Smooth muscle cell (in vitro differentiated cells): ENCODE data around the gene PRKCB. TPM values are rescaled to one million over a fixed set of nuclear protein-coding genes. Genes with fewer than 3 reads are reported as not detected.

Experiments used
- DNase-seq: peaks from one replicate; lab custom pipeline; 2025; ENCODE audit not compliant: unreplicated experiment; lab: John Stamatoyannopoulos, UW
- H2AFZ ChIP-seq: fragments of 200-600 bp; sonication (generic); 2 replicates; pipeline ENCODE4 v1.6.0; 2016; ENCODE audit warnings: antibody characterized with exemption, low read depth, mild to moderate bottlenecking
- H3F3A ChIP-seq: fragments of 200-600 bp; sonication (generic); 2 replicates; pipeline ENCODE4 v1.6.0; 2017; ENCODE audit warnings: antibody characterized with exemption, low read depth
- H3K27ac ChIP-seq: fragments of 200-600 bp; sonication (generic); 2 replicates; pipeline ENCODE4 v1.5.1; 2016; ENCODE audit warnings: low read depth, mild to moderate bottlenecking
- H3K27me3 ChIP-seq: fragments of 200-600 bp; sonication (generic); 2 replicates; pipeline ENCODE4 v1.6.1; 2016; ENCODE audit warnings: low read depth, mild to moderate bottlenecking
- H3K36me3 ChIP-seq: fragments of 200-600 bp; sonication (generic); 2 replicates; pipeline ENCODE4 v1.5.1; 2016; ENCODE audit warnings: low read depth
- H3K4me1 ChIP-seq: fragments of 200-600 bp; sonication (generic); 2 replicates; pipeline ENCODE4 v1.5.1; 2016; ENCODE audit warnings: low read depth
- H3K4me2 ChIP-seq: fragments of 200-600 bp; sonication (generic); 2 replicates; pipeline ENCODE4 v1.6.0; 2016; ENCODE audit warnings: mild to moderate bottlenecking
- H3K4me3 ChIP-seq: fragments of 200-600 bp; sonication (generic); 2 replicates; pipeline ENCODE4 v1.5.1; 2016; ENCODE audit warnings: mild to moderate bottlenecking
- H3K79me2 ChIP-seq: fragments of 200-600 bp; sonication (generic); 2 replicates; pipeline ENCODE4 v1.6.0; 2016; ENCODE audit warnings: low read depth, mild to moderate bottlenecking
- H3K9ac ChIP-seq: fragments of 200-600 bp; sonication (generic); 2 replicates; pipeline ENCODE4 v1.6.0; 2016; ENCODE audit warnings: low read depth
- H3K9me3 ChIP-seq: fragments of 200-600 bp; sonication (generic); replicated peaks from 2 replicates; pipeline ENCODE4 v1.5.1; 2016; ENCODE audit warnings: low read depth
- H4K20me1 ChIP-seq: fragments of 200-600 bp; sonication (generic); 2 replicates; pipeline ENCODE4 v1.6.0; 2016; ENCODE audit warnings: low read depth
- WGBS: methylation state at CpG from one replicate; pipeline ENCODE4 v1.1.7; 2016; ENCODE audit warnings: low lambda C conversion rate; 5-methylcytosine and 5-hydroxymethylcytosine counted together
- polyA plus RNA-seq: library from polyadenylated mRNA; unstranded; fragments of >200 nt; fragmentation: Nextera tagmentation; extraction: Ambion mirVana; gene quantifications from 2 replicates; pipeline ENCODE4 v1.2.1, GENCODE V29; 2016
- total RNA-seq: library from RNA; depleted of rRNA; stranded (reverse); fragments of >200 nt; gene quantifications from 2 replicates; pipeline ENCODE4 v1.2.3, GENCODE V29; 2014
- TF ChIP-seq, protein P1 (sequence below): fragments of 200-600 bp; sonication (generic); IDR thresholded peaks from 2 replicates; pipeline ENCODE4 v1.5.1; 2017; ENCODE audit warnings: borderline replicate concordance, mild to moderate bottlenecking, antibody characterized with exemption; ENCODE audit not compliant: insufficient read depth, poor library complexity, severe bottlenecking

PRKCB gene
- total and polyA plus RNA-seq, 2 experiments from 2014 or later, result 0.36 TPM; not detected in 1

DNA sequence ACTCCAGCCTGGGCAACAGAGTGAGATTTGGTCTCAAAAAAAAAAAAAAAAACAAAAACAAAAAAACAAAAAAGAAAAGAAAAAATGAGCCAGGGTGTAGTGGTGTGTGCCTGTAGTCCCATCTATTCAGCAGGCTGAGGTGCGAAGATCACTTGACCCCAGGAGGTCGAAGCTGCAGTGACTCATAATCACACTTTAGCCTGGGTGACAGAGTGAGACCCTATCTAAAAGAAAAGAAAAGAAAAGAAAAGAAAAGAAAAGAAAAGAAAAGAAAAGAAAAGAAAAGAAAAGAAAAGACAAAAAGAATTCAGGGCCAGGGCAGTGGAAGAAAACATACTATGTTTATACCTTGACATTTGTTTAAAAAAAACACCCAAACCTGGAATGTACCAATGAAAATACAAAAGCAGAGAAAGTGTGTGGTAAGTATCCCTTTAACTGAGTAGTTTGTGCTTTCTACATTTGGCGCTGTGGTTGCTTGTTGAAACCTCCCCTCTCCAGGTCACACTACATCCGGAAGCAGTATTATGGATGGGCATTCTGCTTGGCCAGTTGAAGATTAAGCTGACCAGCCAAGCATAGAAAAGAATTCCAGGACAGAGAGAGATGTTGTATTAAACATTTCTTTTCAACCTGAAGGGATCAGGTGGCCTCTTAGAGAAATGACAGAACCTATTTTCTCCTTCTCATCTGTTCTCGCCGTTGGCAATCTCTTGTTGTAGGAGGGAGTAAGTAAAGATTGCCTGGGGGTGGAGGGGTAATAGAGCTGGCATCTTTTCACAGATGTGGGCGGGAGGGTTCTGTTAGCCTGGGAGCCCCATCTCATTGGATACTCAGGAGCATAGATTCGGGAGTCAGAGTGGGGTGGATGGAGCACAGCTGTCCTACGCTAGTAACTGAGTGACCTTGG lies 12.1 kb upstream of the PRKCB start:
- Histone ChIP-seq H3K4me2 (no peak overlapping the region), H3K9me3 (no peaks in the 10 kb centered on the region), H3K9ac (no peak overlapping the region), H3K36me3 (no peaks in the 10 kb centered on the region), H3K27ac (no peak overlapping the region), H3K79me2 (no peaks in the 10 kb centered on the region), H3K27me3 (peaks cover 17% of the 10 kb centered on the region), H3F3A (no peaks in the 10 kb centered on the region), H4K20me1 (no peaks in the 10 kb centered on the region), H3K4me3 (no peak overlapping the region), H3K4me1 (no peaks in the 10 kb centered on the region), H2AFZ (no peak overlapping the region)
- 72% methylated on average over 9 of the region's 9 CpGs for WGBS
- DNase-seq, result no peak
- TF ChIP-seq, protein P1, sequence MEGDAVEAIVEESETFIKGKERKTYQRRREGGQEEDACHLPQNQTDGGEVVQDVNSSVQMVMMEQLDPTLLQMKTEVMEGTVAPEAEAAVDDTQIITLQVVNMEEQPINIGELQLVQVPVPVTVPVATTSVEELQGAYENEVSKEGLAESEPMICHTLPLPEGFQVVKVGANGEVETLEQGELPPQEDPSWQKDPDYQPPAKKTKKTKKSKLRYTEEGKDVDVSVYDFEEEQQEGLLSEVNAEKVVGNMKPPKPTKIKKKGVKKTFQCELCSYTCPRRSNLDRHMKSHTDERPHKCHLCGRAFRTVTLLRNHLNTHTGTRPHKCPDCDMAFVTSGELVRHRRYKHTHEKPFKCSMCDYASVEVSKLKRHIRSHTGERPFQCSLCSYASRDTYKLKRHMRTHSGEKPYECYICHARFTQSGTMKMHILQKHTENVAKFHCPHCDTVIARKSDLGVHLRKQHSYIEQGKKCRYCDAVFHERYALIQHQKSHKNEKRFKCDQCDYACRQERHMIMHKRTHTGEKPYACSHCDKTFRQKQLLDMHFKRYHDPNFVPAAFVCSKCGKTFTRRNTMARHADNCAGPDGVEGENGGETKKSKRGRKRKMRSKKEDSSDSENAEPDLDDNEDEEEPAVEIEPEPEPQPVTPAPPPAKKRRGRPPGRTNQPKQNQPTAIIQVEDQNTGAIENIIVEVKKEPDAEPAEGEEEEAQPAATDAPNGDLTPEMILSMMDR, result no peak

DNA sequence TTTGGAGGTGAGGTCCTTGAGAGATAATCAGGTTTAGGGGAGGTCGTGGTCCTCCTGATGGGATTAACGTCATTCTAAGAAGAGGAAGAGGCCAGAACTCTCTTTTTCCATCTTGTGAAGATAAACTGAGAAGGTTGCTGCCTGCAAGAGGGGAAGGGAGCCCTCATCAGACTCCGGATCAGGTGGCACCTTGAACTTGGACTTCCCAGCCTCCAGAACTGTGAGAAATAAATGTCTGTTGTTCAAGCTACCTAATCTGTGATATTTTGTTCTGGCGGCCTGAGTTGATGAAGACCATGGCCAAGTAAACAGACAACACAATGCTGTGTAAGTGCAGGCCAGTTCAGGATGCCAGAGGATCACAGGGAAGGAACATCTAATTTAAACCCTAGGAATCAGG lies 10.9 kb upstream of the PRKCB start:
- Histone ChIP-seq H3K4me3 (no peak overlapping the region), H3K4me2 (no peak overlapping the region), H4K20me1 (no peaks in the 10 kb centered on the region), H3K27ac (no peak overlapping the region), H3K4me1 (no peaks in the 10 kb centered on the region), H3F3A (no peaks in the 10 kb centered on the region), H3K79me2 (no peaks in the 10 kb centered on the region), H2AFZ (no peak overlapping the region), H3K9ac (no peak overlapping the region), H3K36me3 (no peaks in the 10 kb centered on the region), H3K27me3 (peaks cover 15% of the 10 kb centered on the region), H3K9me3 (no peaks in the 10 kb centered on the region)
- no peak for DNase-seq
- 56% methylated on average over 4 of the region's 4 CpGs for WGBS
- TF ChIP-seq, protein P1, result no peak

DNA sequence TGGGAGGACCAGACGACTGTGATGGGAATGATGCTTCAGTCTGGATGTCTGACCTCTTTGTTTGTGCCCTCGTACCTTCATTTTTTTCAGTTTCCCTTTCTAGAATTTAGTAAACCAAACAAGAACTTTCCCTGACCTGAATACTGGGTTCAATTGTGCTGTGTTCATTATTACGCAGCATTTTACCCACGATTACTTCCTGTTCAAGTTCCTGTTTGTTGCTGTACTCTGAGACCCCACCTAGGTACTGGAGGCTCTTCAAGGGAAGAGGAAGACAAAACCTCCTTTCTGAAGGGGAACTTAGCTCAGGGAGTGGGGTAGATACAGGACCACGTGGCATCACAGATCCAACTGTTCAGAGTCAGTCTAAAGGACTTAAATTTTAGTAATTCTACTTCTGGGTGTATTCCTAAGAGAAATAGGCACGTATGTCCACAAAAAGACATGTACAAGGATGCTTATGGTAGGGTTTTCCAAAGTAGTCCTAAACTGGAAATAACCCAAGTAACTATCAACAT lies 9.2 kb upstream of the PRKCB start:
- Histone ChIP-seq H3K9me3 (no peaks in the 10 kb centered on the region), H3K27me3 (peaks cover 12% of the 10 kb centered on the region), H3K4me2 (no peak overlapping the region), H3F3A (no peaks in the 10 kb centered on the region), H4K20me1 (no peaks in the 10 kb centered on the region), H3K4me1 (no peaks in the 10 kb centered on the region), H3K9ac (no peak overlapping the region), H3K27ac (no peak overlapping the region), H2AFZ (no peak overlapping the region), H3K36me3 (no peaks in the 10 kb centered on the region), H3K4me3 (no peak overlapping the region), H3K79me2 (no peaks in the 10 kb centered on the region)
- no peak for DNase-seq
- TF ChIP-seq, protein P1, result no peak
- WGBS, result 74% methylated on average over 6 of the region's 6 CpGs
